Measurements from ENCODE around the gene TAF8.
A peak's percentile ranks its signal among the peaks of the same experiment; 100 is the strongest.

Gene TAF8

GRCh38 chr6:42066156-42066675, 15.9 kb downstream of the TAF8 start:
- no peak for DNase-seq

GRCh38 chr6:42068173-42068572, 17.8 kb downstream of the TAF8 start:
- no peak for DNase-seq

GRCh38 chr6:42068872-42069522, 18.7 kb downstream of the TAF8 start:
- DNase-seq = no peak

GRCh38 chr6:42071881-42072583, 21.7 kb downstream of the TAF8 start:
- no peak for DNase-seq

- DNase-seq = no peak
Measured at GRCh38 chr6:42073287-42073686, 23.0 kb downstream of the TAF8 start.

GRCh38 chr6:42075159-42075838, 25.0 kb downstream of the TAF8 start:
- peak; percentile 69 for DNase-seq

GRCh38 chr6:42078386-42078785, 28.1 kb downstream of the TAF8 start:
- DNase-seq = no peak

DNA sequence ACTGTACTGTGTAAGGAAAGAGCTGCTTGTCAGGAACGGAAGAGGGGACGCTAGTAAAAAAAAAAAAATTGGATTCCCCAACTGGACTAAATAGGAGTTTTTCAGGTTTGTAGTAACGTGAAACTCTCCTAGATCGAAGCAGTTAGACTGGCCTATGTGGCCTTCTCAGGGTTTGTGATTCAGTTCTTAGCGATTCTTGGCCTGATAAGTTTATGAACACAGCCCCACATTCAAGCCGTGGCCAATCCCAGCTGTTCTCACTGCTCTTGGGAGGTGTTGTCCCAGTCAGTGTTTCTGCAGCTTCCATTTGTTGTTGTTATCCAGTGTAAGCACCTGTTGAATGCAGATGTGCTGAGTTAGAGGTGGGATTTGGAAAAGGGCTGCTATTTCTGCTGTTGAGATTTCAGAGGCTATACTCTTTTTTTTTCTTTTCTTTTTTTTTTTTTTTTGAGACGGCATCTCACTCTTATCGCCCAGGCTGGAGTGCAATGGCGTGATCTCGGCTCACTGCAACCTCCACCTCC, 29.7 kb downstream of the TAF8 start:
- no peak for DNase-seq

DNA sequence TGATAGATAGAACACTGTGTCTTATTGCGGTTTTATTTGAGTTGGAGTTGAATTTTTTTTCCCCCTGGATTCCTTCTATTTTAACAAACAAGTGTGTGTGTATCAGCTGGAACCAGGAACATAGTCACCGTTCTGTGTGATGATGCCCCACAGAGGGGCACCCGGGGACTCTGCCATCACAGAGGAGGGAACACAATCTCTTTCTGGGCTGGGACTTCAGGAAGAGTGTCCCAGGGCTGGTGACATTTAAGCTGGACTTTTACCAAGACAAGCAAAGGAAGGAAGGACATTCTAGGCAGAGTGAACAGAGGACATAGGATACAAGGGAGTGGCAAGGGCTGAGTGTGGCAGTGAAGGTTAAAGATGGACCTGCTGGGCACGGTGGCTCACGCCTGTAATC, 33.2 kb downstream of the TAF8 start:
- no peak for DNase-seq

DNA sequence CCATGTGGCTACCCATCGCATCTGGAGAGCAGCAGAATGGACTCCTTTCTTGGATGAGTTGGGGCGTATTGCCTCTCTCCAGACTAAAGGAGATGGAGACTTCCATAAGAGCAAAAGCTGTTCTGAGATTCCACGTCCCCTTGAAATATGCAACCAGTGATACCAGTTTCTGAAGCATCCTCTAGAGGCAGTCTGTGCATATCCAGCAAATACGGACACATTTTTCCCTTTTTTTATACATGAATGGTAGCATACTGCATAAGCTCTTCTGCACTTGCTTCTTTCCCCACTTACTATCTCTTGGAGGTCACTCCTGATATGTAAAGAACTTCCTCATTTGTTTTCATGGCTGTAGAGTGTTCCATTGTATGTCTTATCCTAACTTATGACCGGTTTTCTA, 34.6 kb downstream of the TAF8 start:
- no peak for DNase-seq

GRCh38 chr6:42086046-42087035, 36.0 kb downstream of the TAF8 start:
- no peak for DNase-seq

DNA sequence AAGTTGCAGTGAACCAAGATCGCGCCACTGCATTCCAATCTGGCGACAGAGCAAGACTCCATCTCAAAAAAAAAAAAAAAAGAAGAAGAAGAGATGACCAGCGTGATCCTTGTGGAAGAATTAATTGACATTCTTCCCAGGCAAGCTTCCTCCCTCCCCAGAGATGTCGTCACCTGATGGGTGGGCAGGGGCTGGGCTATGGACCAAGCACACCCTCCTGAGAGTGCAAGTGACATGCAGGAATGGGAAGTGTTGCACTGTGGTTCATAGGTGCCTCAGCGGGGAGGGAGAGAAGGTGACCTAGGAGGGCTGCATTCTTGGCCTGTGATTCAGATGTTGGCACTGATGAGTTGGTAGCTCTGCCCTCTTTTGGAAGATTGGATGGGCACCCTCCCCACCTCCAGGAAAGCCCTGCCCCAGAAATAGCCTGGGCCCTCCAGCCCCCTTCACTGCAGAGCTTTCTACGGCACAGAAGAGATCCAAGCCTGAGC, 37.8 kb downstream of the TAF8 start:
- no peak for DNase-seq

DNA sequence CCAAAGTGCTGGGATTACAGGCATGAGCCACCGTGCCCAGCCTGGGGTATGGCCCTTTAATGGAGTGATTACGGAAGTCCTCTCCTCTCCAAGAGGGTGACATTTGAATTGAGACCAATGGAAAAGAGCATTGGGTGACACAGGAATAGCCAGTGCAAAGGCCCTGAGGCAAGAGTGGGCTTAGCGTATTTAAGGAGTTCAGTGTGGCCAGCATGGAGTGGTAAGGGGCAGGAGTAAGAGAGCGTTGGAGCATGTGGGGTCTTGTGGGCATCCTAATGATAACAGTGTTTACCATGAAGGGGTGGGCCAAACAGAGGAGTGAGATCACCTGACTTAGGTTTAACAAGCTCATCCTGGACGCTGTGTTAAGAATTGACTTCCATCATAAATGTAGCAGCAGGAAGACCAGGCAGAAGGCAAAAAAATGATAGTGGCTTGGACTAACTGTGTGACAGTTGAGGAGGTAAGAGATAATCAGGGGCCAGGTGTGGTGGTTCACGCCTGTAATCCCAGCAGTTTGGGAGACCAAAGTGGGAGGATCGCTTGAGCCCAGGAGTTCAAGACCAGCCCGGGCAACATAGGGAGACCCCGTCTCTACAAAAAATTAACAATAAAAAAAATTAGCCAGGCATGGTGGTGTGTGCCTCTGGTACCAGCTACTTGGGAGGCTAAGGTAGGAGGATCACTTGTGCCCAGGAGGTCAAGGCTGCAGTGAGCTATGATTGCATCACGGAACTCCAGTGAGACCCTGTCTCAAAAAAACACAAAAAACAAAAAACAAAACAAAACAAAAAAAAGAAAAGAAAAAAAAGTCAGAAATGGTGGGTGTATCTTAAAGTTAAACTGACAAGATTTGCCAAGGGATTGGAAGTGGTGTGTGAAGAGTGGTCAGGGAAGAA, 40.7 kb downstream of the TAF8 start:
- DNase-seq = no peak

DNA sequence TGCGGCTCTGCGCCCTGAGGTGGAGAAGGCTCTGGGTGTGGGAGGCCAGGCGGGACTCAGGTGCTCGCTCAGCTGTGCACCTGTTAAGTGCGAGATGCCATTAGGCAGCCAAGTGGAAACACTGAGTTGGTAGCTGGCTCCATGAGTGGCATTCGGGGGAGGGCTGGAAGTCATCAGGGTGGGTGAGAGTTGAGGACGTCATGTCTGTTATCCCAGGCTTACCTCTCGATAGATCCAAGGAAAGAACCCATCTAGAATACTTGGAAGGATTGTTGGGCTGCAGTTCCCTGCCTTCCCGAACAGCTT, 41.3 kb downstream of the TAF8 start:
- no peak for DNase-seq

- DNase-seq = no peak
Measured at GRCh38 chr6:42093582-42094329, 43.4 kb downstream of the TAF8 start.

GRCh38 chr6:42095094-42095493, 44.8 kb downstream of the TAF8 start:
- no peak for DNase-seq

GRCh38 chr6:42095776-42096541, 45.6 kb downstream of the TAF8 start:
- no peak for DNase-seq

DNA sequence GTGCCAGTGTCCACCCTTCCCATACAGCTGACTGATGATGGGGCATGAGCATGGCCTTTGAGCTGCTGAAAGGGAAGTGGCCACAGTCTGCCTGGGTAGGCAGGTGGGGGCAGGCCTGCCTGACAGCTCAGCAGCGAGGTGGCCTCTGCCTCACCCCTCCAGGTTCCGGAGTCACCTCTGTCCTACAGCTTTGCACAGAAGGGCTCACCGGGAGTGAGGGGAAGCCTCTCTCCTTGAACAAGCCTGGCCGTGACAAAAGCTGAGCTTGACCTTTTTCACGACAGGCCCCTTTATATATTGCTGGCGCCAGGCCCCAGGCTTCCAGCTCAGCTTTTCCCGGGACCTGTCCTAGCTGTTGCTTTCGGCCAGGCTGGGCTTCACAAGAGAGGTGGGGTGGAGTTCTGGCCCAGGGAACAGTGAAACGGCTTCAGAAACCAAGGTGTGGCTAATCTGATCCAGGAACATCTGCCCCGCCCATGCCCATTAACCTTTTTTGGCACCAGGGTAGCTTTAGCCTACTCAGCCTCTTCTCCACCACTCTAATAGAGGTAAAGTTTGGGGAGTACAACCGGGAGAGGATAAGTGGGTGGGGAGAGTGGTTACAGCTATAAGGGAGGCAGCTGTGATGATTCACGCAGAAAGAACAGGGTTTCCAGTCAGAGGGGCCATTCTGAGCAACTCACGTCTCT, 49.2 kb downstream of the TAF8 start:
- DNase-seq = peak; percentile 75
